Right cardiac atrium (tissue), 5 donors: ENCODE results near the gene CCDC178. TPM values are rescaled to one million over a fixed set of nuclear protein-coding genes. Genes with fewer than 3 reads are reported as not detected.

Source experiments
- ATAC-seq, 2 donors: fragments of 200-7000 bp; cut with Tn5 transposase; one replicate each; pipeline versions ENCODE4 v1.8.0 to v1.9.1; 2020; ENCODE audit warnings: moderate library complexity in 2 of 2, mild to moderate bottlenecking in 1 of 2
- DNase-seq, 3 donors: peaks; one replicate each; pipeline ENCODE4 v3.0.0-alpha.2; 2020
- H3K27ac ChIP-seq: one replicate; pipeline ENCODE4 v1.5.1; 2013; ENCODE audit warnings: mild to moderate bottlenecking, low read length, control low read depth, moderate library complexity
- H3K27me3 ChIP-seq: one replicate; pipeline ENCODE4 v1.6.1; 2013; ENCODE audit not compliant: control insufficient read depth, insufficient read depth
- H3K4me1 ChIP-seq: one replicate; pipeline ENCODE4 v1.6.1; 2013; ENCODE audit warnings: low read length; ENCODE audit not compliant: control insufficient read depth, insufficient read depth
- H3K4me3 ChIP-seq: one replicate; pipeline ENCODE4 v1.5.1; 2013; ENCODE audit warnings: low read length, control low read depth
- H3K9me3 ChIP-seq: one replicate; pipeline ENCODE4 v1.6.1; 2013; ENCODE audit warnings: low read length; ENCODE audit not compliant: control insufficient read depth
- WGBS: extraction: QIAGEN DNeasy Blood & Tissue Kit; methylation state at CpG from one replicate; pipeline ENCODE4 v1.1.7; 2013; 5-methylcytosine and 5-hydroxymethylcytosine counted together
- intact Hi-C, 4 donors: fragments of 100-400 bp; cut with DNase I; formaldehyde crosslinking; loops; one replicate each; pipeline versions ENCODE4 v1.11.0 to v1.14.0; 2022 to 2023
- long read RNA-seq, 4 donors: library from polyadenylated mRNA; unstranded; transcript quantifications; one replicate each; pipeline ENCODE4 v2.0.0, GENCODE V29; 2020 to 2021
- polyA plus RNA-seq: library from polyadenylated mRNA; stranded (reverse); fragments of 200-250 nt; gene quantifications from one replicate; pipeline ENCODE4 v1.2.3, GENCODE V29; 2013
- total RNA-seq, 4 donors: library from RNA; stranded (reverse); fragmentation: NEBNext Ultra II Directional; extraction: Animal tissue kit (Norgen Biotek cat#: 25700); gene quantifications; one replicate each; pipeline ENCODE4 v1.2.1, GENCODE V29; 2021
- donor health status: healthy with polysubstance abuse.
- donor health status: DM: no; HTN: yes; CAD: no.
- donor health status: DM: no; HTN: no; CAD: no.
- donor health status: DM: no; HTN: yes; CAD: no; lungs with severe emphysema.
- donor health status: DM: yes; HTN: yes; CAD: no.

CCDC178 gene
- total RNA-seq = under 1 TPM in 2 of 4 donors, not detected in 2; 0.14 to 0.29 TPM
- polyA plus RNA-seq = 0.41 TPM
- long read RNA-seq, donor 1 = 0 reads
- long read RNA-seq, donor 2 = 0 reads
- long read RNA-seq, donor 3 = 0 reads
- long read RNA-seq, donor 4 = 0 reads

GRCh38 chr18:33440060-33441043 is at the start of gene CCDC178:
Gene CCDC178, minus strand, starts transcription at chr18:33440721. Its CDS starts 28,633 bp downstream, at chr18:33412088.
- WGBS = 2% methylated on average over 77 of the region's 77 CpGs
- peak within 1 kb of the TSS; percentile 91 for H3K4me3 ChIP-seq
- H3K27me3 ChIP-seq = no peaks in the 10 kb centered on the region
- DNase-seq (peak; percentile 57 to 74 (median 70)), ATAC-seq (peak; percentile 81 to 85)
- intact Hi-C loops = loop anchor here in 1 of 4 donors (5.0 to 10.0 kb wide), 2 partner anchors 54 to 322 kb away; no protein-coding TSS in a partner anchor
- H3K9me3 ChIP-seq = no peaks in the 10 kb centered on the region
- no peak within 1 kb of the TSS for H3K27ac ChIP-seq
- H3K4me1 ChIP-seq = no peaks in the 10 kb centered on the region

GRCh38 chr18:33483908-33484307 is 43.4 kb upstream of the CCDC178 start:
- no peak for DNase-seq
- no peak for ATAC-seq
- H3K27me3 ChIP-seq = no peaks in the 10 kb centered on the region
- no peak overlapping the region for H3K4me3 ChIP-seq
- H3K9me3 ChIP-seq = no peaks in the 10 kb centered on the region
- intact Hi-C loops = no loop called here
- 78% methylated on average over 1 of the region's 1 CpG for whole genome bisulfite sequencing
- no peak overlapping the region for H3K27ac ChIP-seq
- H3K4me1 ChIP-seq = no peaks in the 10 kb centered on the region

GRCh38 chr18:33472509-33472908 is 32.0 kb upstream of the CCDC178 start:
- ATAC-seq (no peak), DNase-seq (no peak)
- Histone ChIP-seq H3K27me3 (no peaks in the 10 kb centered on the region), H3K4me3 (no peak overlapping the region), H3K27ac (no peak overlapping the region), H3K9me3 (no peaks in the 10 kb centered on the region), H3K4me1 (no peaks in the 10 kb centered on the region)
- 51% methylated on average over 3 of the region's 3 CpGs for WGBS
- intact Hi-C loops = no loop called here

GRCh38 chr18:33470216-33470615 is 29.7 kb upstream of the CCDC178 start:
- Histone ChIP-seq H3K27me3 (no peaks in the 10 kb centered on the region), H3K4me3 (no peak overlapping the region), H3K27ac (no peak overlapping the region), H3K4me1 (no peaks in the 10 kb centered on the region), H3K9me3 (no peaks in the 10 kb centered on the region)
- 70% methylated on average over 2 of the region's 2 CpGs for WGBS
- intact Hi-C loops = no loop called here
- DNase-seq = no peak
- no peak for ATAC-seq

- Histone ChIP-seq H3K9me3 (no peaks in the 10 kb centered on the region), H3K4me1 (no peaks in the 10 kb centered on the region), H3K27ac (no peak overlapping the region), H3K27me3 (no peaks in the 10 kb centered on the region), H3K4me3 (no peak overlapping the region)
- intact Hi-C loops = no loop called here
- ATAC-seq = no peak
- no peak for DNase-seq
- WGBS = 40% methylated on average over 3 of the region's 3 CpGs
These were observed 29.2 kb upstream of the CCDC178 start for GRCh38 chr18:33469699-33470098.

- Histone ChIP-seq H3K9me3 (no peaks in the 10 kb centered on the region), H3K27ac (no peak overlapping the region), H3K4me1 (no peaks in the 10 kb centered on the region), H3K27me3 (no peaks in the 10 kb centered on the region), H3K4me3 (no peak overlapping the region)
- no peak for ATAC-seq
- no peak for DNase-seq
- intact Hi-C loops = no loop called here
- 72% methylated on average over 1 of the region's 1 CpG for WGBS
These were observed 27.0 kb upstream of the CCDC178 start for GRCh38 chr18:33467531-33467930.

GRCh38 chr18:33466822-33467221 is 26.3 kb upstream of the CCDC178 start:
- DNase-seq (no peak), ATAC-seq (no peak)
- Histone ChIP-seq H3K27me3 (no peaks in the 10 kb centered on the region), H3K4me1 (no peaks in the 10 kb centered on the region), H3K4me3 (no peak overlapping the region), H3K9me3 (no peaks in the 10 kb centered on the region), H3K27ac (no peak overlapping the region)
- intact Hi-C loops = no loop called here
- 84% methylated on average over 1 of the region's 1 CpG for WGBS

- Histone ChIP-seq H3K27me3 (no peaks in the 10 kb centered on the region), H3K27ac (no peak overlapping the region), H3K4me1 (no peaks in the 10 kb centered on the region), H3K9me3 (no peaks in the 10 kb centered on the region), H3K4me3 (no peak overlapping the region)
- WGBS = 56% methylated on average over 1 of the region's 1 CpG
- ATAC-seq (no peak), DNase-seq (no peak)
- intact Hi-C loops = no loop called here
These were observed 20.2 kb upstream of the CCDC178 start for GRCh38 chr18:33460681-33461080.

- ATAC-seq (no peak), DNase-seq (no peak)
- Histone ChIP-seq H3K4me1 (no peaks in the 10 kb centered on the region), H3K4me3 (no peak overlapping the region), H3K27ac (no peak overlapping the region), H3K27me3 (no peaks in the 10 kb centered on the region), H3K9me3 (no peaks in the 10 kb centered on the region)
- intact Hi-C loops = no loop called here
These were observed 19.1 kb upstream of the CCDC178 start for GRCh38 chr18:33459612-33460011.

- intact Hi-C loops = loop anchor here in 1 of 4 donors (10.0 kb wide), 1 partner anchor 48 kb away; no protein-coding TSS in a partner anchor
- Histone ChIP-seq H3K4me3 (no peak overlapping the region), H3K27ac (no peak overlapping the region), H3K27me3 (no peaks in the 10 kb centered on the region), H3K4me1 (no peaks in the 10 kb centered on the region), H3K9me3 (no peaks in the 10 kb centered on the region)
- ATAC-seq = no peak
- DNase-seq = no peak
- 30% methylated on average over 1 of the region's 1 CpG for WGBS
These were observed 6.1 kb upstream of the CCDC178 start for GRCh38 chr18:33446604-33447003.

GRCh38 chr18:33444709-33445108 is 4.2 kb upstream of the CCDC178 start:
- DNase-seq (no peak), ATAC-seq (no peak)
- no peaks in the 10 kb centered on the region for H3K9me3 ChIP-seq
- 42% methylated on average over 2 of the region's 2 CpGs for WGBS
- H3K4me1 ChIP-seq = no peaks in the 10 kb centered on the region
- no peak overlapping the region for H3K4me3 ChIP-seq
- no peaks in the 10 kb centered on the region for H3K27me3 ChIP-seq
- intact Hi-C loops = loop anchor here in 1 of 4 donors (5.0 to 10.0 kb wide), 2 partner anchors 50 to 318 kb away; no protein-coding TSS in a partner anchor
- H3K27ac ChIP-seq = no peak overlapping the region
